SK-N-SH (cell line): ENCODE results near the gene AMZ1. TPM values are rescaled to one million over a fixed set of nuclear protein-coding genes. Genes with fewer than 3 reads are reported as not detected.

Source experiments
- CTCF ChIA-PET: fragments of 300-600, 350-600 bp; formaldehyde crosslinking; extraction: SDS; loops from one replicate; lab custom pipeline; 2021; lab: Yijun Ruan, JAX
- POLR2A ChIA-PET: fragments of 350-600 bp; sonication (Branson Sonifier 250); formaldehyde crosslinking; extraction: SDS; loops from one replicate; lab custom pipeline; 2020; ENCODE audit warnings: antibody characterized with exemption, inconsistent platforms; lab: Yijun Ruan, JAX
- DNase-seq: peaks from one replicate; pipeline ENCODE4 v3.0.0; 2012
- H2AFZ ChIP-seq: fragments of 200-600 bp; sonication (generic); 2 replicates; pipeline ENCODE4 v1.8.1; 2016; ENCODE audit warnings: antibody characterized with exemption, mild to moderate bottlenecking, low read depth
- H3F3A ChIP-seq: fragments of 200-600 bp; sonication (generic); replicated peaks from 2 replicates; pipeline ENCODE3; 2016; ENCODE audit warnings: antibody characterized with exemption, mild to moderate bottlenecking; ENCODE audit not compliant: insufficient read depth
- H3K27ac ChIP-seq, 2 experiments: fragments of 200-500 bp in 1 of 2; fragments of 200-600 bp in 1 of 2; sonication (Bioruptor generic) in 1 of 2; sonication (generic), shearing (Covaris generic) in 1 of 2; 2 replicates each; pipeline versions ENCODE4 v1.5.1 to v1.6.1; 2014 to 2016; ENCODE audit warnings: low read depth in 2 of 2, inconsistent platforms in 1 of 2, low read length in 1 of 2, mild to moderate bottlenecking in 1 of 2, mixed read lengths in 1 of 2
- H3K27me3 ChIP-seq: fragments of 200-600 bp; sonication (generic), shearing (Covaris generic); 2 replicates; pipeline ENCODE4 v1.6.1; 2016; ENCODE audit warnings: mixed run types; ENCODE audit not compliant: insufficient read depth
- H3K36me3 ChIP-seq, 2 experiments: fragments of 200-500 bp in 1 of 2; fragments of 200-600 bp in 1 of 2; sonication (Bioruptor generic) in 1 of 2; sonication (generic) in 1 of 2; replicated peaks in 1 of 2; 2 replicates each; pipeline versions ENCODE3 to v1.5.1; 2014 to 2016; ENCODE audit warnings: low read length in 1 of 2, mild to moderate bottlenecking in 1 of 2; ENCODE audit not compliant: insufficient read depth in 2 of 2, control insufficient read depth in 1 of 2
- H3K4me1 ChIP-seq, 2 experiments: fragments of 200-500 bp in 1 of 2; fragments of 200-600 bp in 1 of 2; sonication (Bioruptor generic) in 1 of 2; sonication (generic), shearing (Covaris generic) in 1 of 2; 2 replicates each; pipeline versions ENCODE4 v1.5.1 to v1.6.1; 2014 to 2016; ENCODE audit warnings: low read depth in 1 of 2, low read length in 1 of 2, mixed run types in 1 of 2; ENCODE audit not compliant: insufficient read depth in 2 of 2, control insufficient read depth in 1 of 2
- H3K4me2 ChIP-seq: fragments of 200-600 bp; sonication (generic), shearing (Covaris generic); 2 replicates; pipeline ENCODE4 v1.6.1; 2017; ENCODE audit warnings: mixed run types
- H3K4me3 ChIP-seq, 2 experiments: fragments of 200-500 bp in 1 of 2; fragments of 200-600 bp in 1 of 2; sonication (Bioruptor generic) in 1 of 2; sonication (generic), shearing (Covaris generic) in 1 of 2; 2 replicates each; pipeline versions ENCODE4 v1.5.1 to v1.8.1; 2014 to 2016; ENCODE audit warnings: low read depth in 2 of 2, inconsistent platforms in 1 of 2, low read length in 1 of 2, mild to moderate bottlenecking in 1 of 2, mixed read lengths in 1 of 2, moderate library complexity in 1 of 2
- H3K79me2 ChIP-seq: fragments of 200-600 bp; sonication (generic); 2 replicates; pipeline ENCODE4 v1.8.1; 2017; ENCODE audit warnings: mild to moderate bottlenecking; ENCODE audit not compliant: insufficient read depth
- H3K9ac ChIP-seq: fragments of 200-600 bp; sonication (generic); 2 replicates; pipeline ENCODE4 v1.6.1; 2017; ENCODE audit warnings: mixed run types
- H3K9me2 ChIP-seq: fragments of 200-600 bp; sonication (generic); 2 replicates; pipeline ENCODE4 v1.6.1; 2017; ENCODE audit warnings: mixed run types
- H3K9me3 ChIP-seq: fragments of 200-600 bp; sonication (generic); 2 replicates; pipeline ENCODE4 v1.6.1; 2017; ENCODE audit warnings: mixed run types, mild to moderate bottlenecking, moderate library complexity
- H4K20me1 ChIP-seq: fragments of 200-600 bp; sonication (generic); 2 replicates; pipeline ENCODE4 v1.6.1; 2017; ENCODE audit warnings: mild to moderate bottlenecking, mixed run types; ENCODE audit not compliant: insufficient read depth
- ELF1 ChIP-seq: IDR thresholded peaks from 2 replicates; pipeline ENCODE4 v1.4.0; 2012
- MEF2A ChIP-seq: IDR thresholded peaks from 2 replicates; pipeline ENCODE4 v1.4.0; 2012; ENCODE audit warnings: low read depth, borderline replicate concordance
- NRF1 ChIP-seq: IDR thresholded peaks from 2 replicates; pipeline ENCODE4 v1.6.1; 2012; ENCODE audit warnings: low read depth, mild to moderate bottlenecking, low read length
- RAD21 ChIP-seq: IDR thresholded peaks from 2 replicates; pipeline ENCODE4 v1.6.1; 2012; ENCODE audit warnings: mild to moderate bottlenecking, low read length
- REST ChIP-seq: IDR thresholded peaks from 2 replicates; pipeline ENCODE4 v1.6.1; 2012; ENCODE audit warnings: mild to moderate bottlenecking, low read depth, low read length, moderate library complexity
- TAF1 ChIP-seq: IDR thresholded peaks from 2 replicates; pipeline ENCODE4 v1.6.1; 2012; ENCODE audit warnings: low read depth, mild to moderate bottlenecking, low read length, moderate library complexity, borderline replicate concordance
- WGBS: methylation state at CpG from one replicate; pipeline ENCODE4 v1.1.6; 2017; ENCODE audit warnings: low lambda C conversion rate; 5-methylcytosine and 5-hydroxymethylcytosine counted together
- polyA plus RNA-seq, 3 experiments: library from polyadenylated mRNA; depleted of rRNA; stranded (reverse); fragments of >200 nt; gene quantifications; 2 replicates each; pipeline ENCODE4 v1.2.3, GENCODE V29; 2012
- TF ChIP-seq, protein P1 (sequence below): fragments of 200-600 bp; sonication (generic); IDR thresholded peaks from 2 replicates; pipeline ENCODE4 v1.6.1; 2017; ENCODE audit warnings: antibody characterized with exemption, mild to moderate bottlenecking, moderate library complexity
- TF ChIP-seq, protein P2 (sequence below): IDR thresholded peaks from 2 replicates; pipeline ENCODE4 v1.4.0; 2012; ENCODE audit warnings: low read depth, borderline replicate concordance

AMZ1 gene
- polyA plus RNA-seq, 1 of the 3 experiments (the other 2 are of a cell fraction): 0.15 TPM

DNA sequence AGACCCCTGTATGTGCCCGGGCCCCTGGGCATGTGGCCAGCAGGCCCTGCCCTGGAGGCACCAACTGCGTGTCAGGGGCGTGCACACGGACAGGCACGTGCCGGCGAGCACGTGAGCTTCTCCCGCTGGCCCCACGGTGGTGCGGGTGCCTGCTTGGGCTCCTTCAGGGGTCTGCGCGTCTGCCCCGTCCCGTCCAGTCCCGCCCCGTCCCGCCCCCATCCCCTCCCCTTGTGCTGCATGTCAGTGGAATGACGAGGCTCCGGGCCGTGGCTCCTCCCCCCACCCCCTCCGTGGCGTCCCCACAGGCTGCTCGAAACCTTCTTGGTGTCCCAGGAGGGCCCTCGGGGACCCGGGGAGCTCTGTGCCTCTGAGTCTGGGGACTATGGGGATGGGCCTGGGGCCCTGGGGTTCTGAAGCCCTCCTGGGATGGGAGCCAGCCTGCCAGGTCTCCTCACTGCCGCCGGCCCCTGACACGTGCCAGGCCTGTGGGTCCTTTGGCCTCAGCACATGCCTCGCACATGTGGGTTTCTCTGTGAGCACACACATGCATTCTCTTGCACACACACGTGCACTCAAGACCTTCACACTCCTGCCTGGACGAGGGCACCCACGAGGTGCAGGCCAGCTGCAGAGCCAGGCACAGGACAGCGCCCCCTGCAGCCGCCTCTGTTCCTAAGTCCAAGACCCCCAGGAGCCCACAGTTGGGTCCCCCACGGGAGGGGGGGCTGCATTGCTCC, 27.5 kb upstream of the AMZ1 start:
- Histone ChIP-seq H3K79me2 (peaks cover 10% of the 10 kb centered on the region; the same call in 1 of the 2 replicates), H2AFZ (no peak overlapping the region), H3K9ac (no peak overlapping the region), H3K9me3 (no peaks in the 10 kb centered on the region), H3K27ac (peak overlapping the region in 1 of 2 experiments; percentile 35; a peak in 1 of 4 replicates), H3K4me3 (no peak overlapping the region), H3K4me2 (no peak overlapping the region), H3K27me3 (no peaks in the 10 kb centered on the region), H3K4me1 (peaks cover 0 to 39% of the 10 kb centered on the region in 2 experiments; a peak in 1 of 4 replicates), H3K36me3 (peaks cover 26 to 76% of the 10 kb centered on the region in 2 experiments), H3F3A (no peaks in the 10 kb centered on the region), H3K9me2 (no peaks in the 10 kb centered on the region), H4K20me1 (peaks cover 48% of the 10 kb centered on the region)
- peak; percentile 24; the same call in 1 of the 2 replicates for TF ChIP-seq RAD21
- no peak for TF ChIP-seq NRF1
- TF ChIP-seq MEF2A: no peak
- no peak for TF ChIP-seq TAF1
- TF ChIP-seq, protein P1, sequence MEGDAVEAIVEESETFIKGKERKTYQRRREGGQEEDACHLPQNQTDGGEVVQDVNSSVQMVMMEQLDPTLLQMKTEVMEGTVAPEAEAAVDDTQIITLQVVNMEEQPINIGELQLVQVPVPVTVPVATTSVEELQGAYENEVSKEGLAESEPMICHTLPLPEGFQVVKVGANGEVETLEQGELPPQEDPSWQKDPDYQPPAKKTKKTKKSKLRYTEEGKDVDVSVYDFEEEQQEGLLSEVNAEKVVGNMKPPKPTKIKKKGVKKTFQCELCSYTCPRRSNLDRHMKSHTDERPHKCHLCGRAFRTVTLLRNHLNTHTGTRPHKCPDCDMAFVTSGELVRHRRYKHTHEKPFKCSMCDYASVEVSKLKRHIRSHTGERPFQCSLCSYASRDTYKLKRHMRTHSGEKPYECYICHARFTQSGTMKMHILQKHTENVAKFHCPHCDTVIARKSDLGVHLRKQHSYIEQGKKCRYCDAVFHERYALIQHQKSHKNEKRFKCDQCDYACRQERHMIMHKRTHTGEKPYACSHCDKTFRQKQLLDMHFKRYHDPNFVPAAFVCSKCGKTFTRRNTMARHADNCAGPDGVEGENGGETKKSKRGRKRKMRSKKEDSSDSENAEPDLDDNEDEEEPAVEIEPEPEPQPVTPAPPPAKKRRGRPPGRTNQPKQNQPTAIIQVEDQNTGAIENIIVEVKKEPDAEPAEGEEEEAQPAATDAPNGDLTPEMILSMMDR: peak; percentile 61
- TF ChIP-seq REST: no peak
- TF ChIP-seq, protein P2, sequence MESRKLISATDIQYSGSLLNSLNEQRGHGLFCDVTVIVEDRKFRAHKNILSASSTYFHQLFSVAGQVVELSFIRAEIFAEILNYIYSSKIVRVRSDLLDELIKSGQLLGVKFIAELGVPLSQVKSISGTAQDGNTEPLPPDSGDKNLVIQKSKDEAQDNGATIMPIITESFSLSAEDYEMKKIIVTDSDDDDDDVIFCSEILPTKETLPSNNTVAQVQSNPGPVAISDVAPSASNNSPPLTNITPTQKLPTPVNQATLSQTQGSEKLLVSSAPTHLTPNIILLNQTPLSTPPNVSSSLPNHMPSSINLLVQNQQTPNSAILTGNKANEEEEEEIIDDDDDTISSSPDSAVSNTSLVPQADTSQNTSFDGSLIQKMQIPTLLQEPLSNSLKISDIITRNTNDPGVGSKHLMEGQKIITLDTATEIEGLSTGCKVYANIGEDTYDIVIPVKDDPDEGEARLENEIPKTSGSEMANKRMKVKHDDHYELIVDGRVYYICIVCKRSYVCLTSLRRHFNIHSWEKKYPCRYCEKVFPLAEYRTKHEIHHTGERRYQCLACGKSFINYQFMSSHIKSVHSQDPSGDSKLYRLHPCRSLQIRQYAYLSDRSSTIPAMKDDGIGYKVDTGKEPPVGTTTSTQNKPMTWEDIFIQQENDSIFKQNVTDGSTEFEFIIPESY: no peak
- TF ChIP-seq ELF1: no peak
- DNase-seq: peak; percentile 70
- 87% methylated on average over 28 of the region's 36 CpGs for WGBS
- ChIA-PET CTCF (interaction anchor here (0.9 to 4.9 kb wide), 15 partner anchors 8 to 210 kb away, joined by 3 to 38 read pairs (median 7); partner anchors contain the start of gene IQCE), POLR2A (no interaction called here)
